Measurements from ENCODE around the gene IL4R. TPM values are rescaled to one million over a fixed set of nuclear protein-coding genes. Genes with fewer than 3 reads are reported as not detected.
A peak's percentile ranks its signal among the peaks of the same experiment; 100 is the strongest.

The IL4R gene
- total RNA-seq, 1 donor from 2014 or later = 23.6 TPM

DNA sequence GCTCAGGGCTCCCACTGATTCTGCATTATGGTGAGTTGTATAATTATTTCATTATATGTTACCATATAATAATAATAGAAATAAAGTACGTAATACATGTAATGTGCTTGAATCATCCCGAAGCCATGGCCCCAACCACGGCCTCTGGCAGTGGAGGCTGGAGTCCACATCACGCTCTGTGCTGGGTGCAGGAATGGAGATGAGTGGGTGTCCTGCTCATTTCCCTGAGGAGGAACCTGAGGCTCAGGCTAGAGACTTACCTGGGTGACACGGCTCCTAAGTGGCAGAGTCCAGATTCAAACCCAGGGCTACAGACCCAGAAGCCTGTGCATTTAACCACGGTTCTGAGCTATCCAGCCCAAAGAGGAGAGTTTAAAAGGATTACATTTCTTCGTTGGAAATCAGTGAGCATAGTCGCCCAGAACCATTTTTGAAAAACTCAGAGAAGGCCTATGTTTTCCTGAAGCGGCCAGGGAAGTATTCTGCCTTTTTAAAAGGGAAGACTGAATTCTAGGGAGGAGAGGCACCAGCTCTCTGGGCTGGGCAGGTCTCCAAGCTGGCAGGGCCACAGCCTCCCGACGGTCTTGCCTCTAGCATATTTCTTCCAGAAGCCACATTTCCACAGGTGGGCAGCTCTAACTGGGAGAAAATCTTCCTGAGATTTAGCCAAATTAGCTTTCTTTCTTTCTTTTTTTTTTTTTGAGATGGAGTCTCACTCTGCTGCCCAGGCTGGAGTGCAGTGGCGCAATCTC lies 6.7 kb downstream of the IL4R start:
- Mint-ChIP-seq H3K4me1 (ENCODE audit: low read depth) (peaks cover 13% of the 10 kb centered on the region), H3K9me3 (ENCODE audit: low read depth) (no peaks in the 10 kb centered on the region), H3K4me3 (ENCODE audit: low read depth) (no peak overlapping the region), H3K27ac (no peak overlapping the region), H3K36me3 (ENCODE audit: insufficient read depth) (no peaks in the 10 kb centered on the region), H3K27me3 (peaks cover under 1% of the 10 kb centered on the region)
- TF ChIP-seq, protein P1, sequence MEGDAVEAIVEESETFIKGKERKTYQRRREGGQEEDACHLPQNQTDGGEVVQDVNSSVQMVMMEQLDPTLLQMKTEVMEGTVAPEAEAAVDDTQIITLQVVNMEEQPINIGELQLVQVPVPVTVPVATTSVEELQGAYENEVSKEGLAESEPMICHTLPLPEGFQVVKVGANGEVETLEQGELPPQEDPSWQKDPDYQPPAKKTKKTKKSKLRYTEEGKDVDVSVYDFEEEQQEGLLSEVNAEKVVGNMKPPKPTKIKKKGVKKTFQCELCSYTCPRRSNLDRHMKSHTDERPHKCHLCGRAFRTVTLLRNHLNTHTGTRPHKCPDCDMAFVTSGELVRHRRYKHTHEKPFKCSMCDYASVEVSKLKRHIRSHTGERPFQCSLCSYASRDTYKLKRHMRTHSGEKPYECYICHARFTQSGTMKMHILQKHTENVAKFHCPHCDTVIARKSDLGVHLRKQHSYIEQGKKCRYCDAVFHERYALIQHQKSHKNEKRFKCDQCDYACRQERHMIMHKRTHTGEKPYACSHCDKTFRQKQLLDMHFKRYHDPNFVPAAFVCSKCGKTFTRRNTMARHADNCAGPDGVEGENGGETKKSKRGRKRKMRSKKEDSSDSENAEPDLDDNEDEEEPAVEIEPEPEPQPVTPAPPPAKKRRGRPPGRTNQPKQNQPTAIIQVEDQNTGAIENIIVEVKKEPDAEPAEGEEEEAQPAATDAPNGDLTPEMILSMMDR (IDR thresholded peaks at IDR 0.05; ENCODE audit: unreplicated experiment) = no peak
- DNase-seq (ENCODE audit: low spot score, unreplicated experiment) = no peak

DNA sequence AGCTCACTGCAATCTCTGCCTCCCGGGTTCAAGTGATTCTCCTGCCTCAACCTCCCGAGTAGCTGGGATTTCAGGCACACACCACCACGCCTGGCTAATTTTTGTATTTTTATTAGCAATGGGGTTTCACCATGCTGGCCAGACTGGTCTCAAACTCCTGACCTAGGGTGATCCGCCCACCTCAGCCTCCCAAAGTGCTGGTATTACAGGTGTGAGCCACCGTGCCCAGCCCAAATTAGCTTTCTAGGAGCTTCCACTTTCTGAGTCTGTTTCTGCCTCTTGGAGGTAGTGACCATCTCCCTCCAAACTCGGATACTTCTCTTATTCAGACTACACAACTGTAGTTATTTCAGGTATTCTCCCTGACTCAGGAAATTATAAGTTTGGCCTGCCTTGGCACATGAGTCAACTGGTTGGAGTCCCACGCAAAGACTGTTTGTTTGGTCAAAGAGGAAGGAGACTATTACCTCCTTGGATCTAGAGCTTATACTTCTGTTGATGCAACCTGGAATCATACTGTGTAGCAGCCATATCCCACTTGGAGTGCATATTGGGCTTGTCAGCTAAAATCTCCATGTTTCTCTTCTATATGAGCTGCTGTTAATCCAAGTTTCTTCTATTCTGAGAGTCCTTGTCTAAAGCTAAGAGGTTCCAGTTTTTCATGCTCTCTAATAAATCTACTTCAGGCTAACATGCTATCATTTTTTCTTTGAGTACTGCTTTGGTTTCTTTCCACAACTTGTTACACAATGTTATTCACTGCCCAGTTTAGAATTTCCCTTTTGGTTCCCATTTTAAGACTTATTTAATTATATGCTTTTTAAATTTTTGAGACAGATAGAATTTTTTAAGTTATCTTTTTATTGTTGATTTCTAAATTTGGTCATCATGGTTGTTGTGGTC lies 7.5 kb downstream of the IL4R start:
- Mint-ChIP-seq H3K4me3 (ENCODE audit: low read depth) (no peak overlapping the region), H3K27me3 (no peaks in the 10 kb centered on the region), H3K9me3 (ENCODE audit: low read depth) (no peaks in the 10 kb centered on the region), H3K27ac (no peak overlapping the region), H3K4me1 (ENCODE audit: low read depth) (peaks cover 9% of the 10 kb centered on the region), H3K36me3 (ENCODE audit: insufficient read depth) (no peaks in the 10 kb centered on the region)
- TF ChIP-seq, protein P1 (IDR thresholded peaks at IDR 0.05; ENCODE audit: unreplicated experiment) = no peak
- DNase-seq (ENCODE audit: low spot score, unreplicated experiment) = no peak

DNA sequence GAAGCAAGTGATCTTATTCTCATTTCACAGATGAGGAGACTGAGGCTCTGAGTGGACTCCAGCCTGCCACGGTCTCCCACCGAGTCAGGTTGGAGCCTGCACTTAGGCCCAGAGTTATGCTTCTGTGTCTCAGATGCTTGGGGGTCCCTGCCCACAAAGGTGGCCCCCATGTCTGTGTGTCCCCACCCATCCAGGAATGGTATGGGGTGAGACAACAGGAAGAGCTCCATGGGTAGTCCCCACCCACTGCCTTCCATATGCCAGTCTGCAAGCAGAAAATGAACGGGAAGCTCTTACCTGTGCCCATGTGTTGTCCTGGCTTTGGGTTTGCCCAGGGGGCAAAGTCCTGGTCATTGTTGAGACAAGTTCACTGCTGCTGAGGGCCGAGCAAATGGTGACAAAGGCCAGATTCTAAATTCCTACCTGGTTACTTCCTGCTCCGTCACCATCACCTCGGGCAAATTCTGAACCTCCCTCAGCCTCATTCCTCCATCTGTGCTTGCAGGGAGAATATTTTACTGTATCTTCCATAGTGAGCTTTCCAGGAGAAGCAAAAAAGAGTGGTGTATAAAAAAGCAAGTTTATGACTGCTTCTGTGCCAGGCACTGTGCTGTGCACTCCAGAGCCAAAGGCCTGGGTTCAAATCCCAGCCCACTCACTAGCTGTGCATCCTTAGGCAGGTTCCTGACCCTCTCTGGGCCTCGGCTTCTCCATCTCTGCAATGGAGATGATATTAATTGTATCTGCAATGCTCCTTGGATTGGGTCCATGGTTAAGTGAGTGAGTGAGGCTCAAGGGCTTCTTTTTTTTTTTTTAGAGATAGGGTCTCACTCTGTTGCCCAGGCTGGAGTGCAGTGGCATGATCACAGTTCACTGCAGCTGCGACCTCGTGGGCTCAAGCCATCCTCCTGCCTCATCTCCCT lies 9.3 kb downstream of the IL4R start:
- TF ChIP-seq, protein P1 (IDR thresholded peaks at IDR 0.05; ENCODE audit: unreplicated experiment) = no peak
- no peaks in the 10 kb centered on the region for H3K9me3 Mint-ChIP-seq (ENCODE audit: low read depth)
- H3K27ac Mint-ChIP-seq = no peak overlapping the region
- no peak overlapping the region for H3K4me3 Mint-ChIP-seq (ENCODE audit: low read depth)
- peaks cover 12% of the 10 kb centered on the region for H3K4me1 Mint-ChIP-seq (ENCODE audit: low read depth)
- no peak for DNase-seq (ENCODE audit: low spot score, unreplicated experiment)
- no peaks in the 10 kb centered on the region for H3K27me3 Mint-ChIP-seq
- H3K36me3 Mint-ChIP-seq (ENCODE audit: insufficient read depth) = no peaks in the 10 kb centered on the region

- TF ChIP-seq, protein P1 (IDR thresholded peaks at IDR 0.05; ENCODE audit: unreplicated experiment) = no peak
- H3K27ac Mint-ChIP-seq = peak overlapping the region; percentile 87
- no peaks in the 10 kb centered on the region for H3K27me3 Mint-ChIP-seq
- peaks cover 2% of the 10 kb centered on the region for H3K9me3 Mint-ChIP-seq (ENCODE audit: low read depth)
- peaks cover 11% of the 10 kb centered on the region for H3K4me1 Mint-ChIP-seq (ENCODE audit: low read depth)
- H3K4me3 Mint-ChIP-seq (ENCODE audit: low read depth) = no peak overlapping the region
- H3K36me3 Mint-ChIP-seq (ENCODE audit: insufficient read depth) = no peaks in the 10 kb centered on the region
- DNase-seq (ENCODE audit: low spot score, unreplicated experiment) = no peak
These were observed 10.2 kb downstream of the IL4R start for GRCh38 chr16:27323781-27324561.
